IMR-90 (cell line): ENCODE data around the gene DGKD. TPM values are rescaled to one million over a fixed set of nuclear protein-coding genes. Genes with fewer than 3 reads are reported as not detected.

Experiments used
- ATAC-seq: fragments of 200-7000 bp; cut with Tn5 transposase; 2 replicates; pipeline ENCODE4 v1.9.1; 2020; ENCODE audit warnings: low read depth, mild to moderate bottlenecking, moderate library complexity
- BruUV-seq: library from RNA; stranded (reverse); fragments of 400-500 nt; replicated peaks from 2 replicates; lab custom pipeline; 2021; lab: Mats Ljungman, UMichigan
- CTCF ChIA-PET: fragments of 300-600 bp; formaldehyde crosslinking; extraction: SDS; loops from one replicate; lab custom pipeline; 2021; ENCODE audit warnings: antibody characterized with exemption; lab: Yijun Ruan, JAX
- POLR2A ChIA-PET: fragments of 300-600 bp; sonication (Branson Sonifier 250); formaldehyde crosslinking; loops from one replicate; lab custom pipeline; 2022; ENCODE audit warnings: antibody characterized with exemption; ENCODE audit not compliant: unreplicated experiment; lab: Charles Lee
- DNase-seq: peaks from one replicate; pipeline ENCODE4 v3.0.0; 2013
- H2AFZ ChIP-seq: replicated peaks from 2 replicates; pipeline ENCODE3; 2013; ENCODE audit warnings: low read length, mild to moderate bottlenecking; ENCODE audit not compliant: poor library complexity
- H2AK5ac ChIP-seq: 2 replicates; pipeline ENCODE4 v1.6.1; 2013; ENCODE audit warnings: low read depth, low read length, inconsistent platforms
- H2AK9ac ChIP-seq: replicated peaks from 2 replicates; pipeline ENCODE3; 2013; ENCODE audit warnings: mild to moderate bottlenecking, low read depth, low read length, moderate library complexity; ENCODE audit not compliant: poor library complexity
- H2BK120ac ChIP-seq: 2 replicates; pipeline ENCODE4 v1.6.1; 2013; ENCODE audit warnings: low read depth, low read length, inconsistent platforms
- H2BK15ac ChIP-seq: 3 replicates; pipeline ENCODE4 v1.6.1; 2013; ENCODE audit warnings: low read depth, low read length, inconsistent platforms
- H2BK20ac ChIP-seq: 2 replicates; pipeline ENCODE4 v1.6.1; 2013; ENCODE audit warnings: low read depth, mild to moderate bottlenecking, inconsistent platforms, low read length, moderate library complexity
- H2BK5ac ChIP-seq: 2 replicates; pipeline ENCODE4 v1.6.1; 2013; ENCODE audit warnings: mild to moderate bottlenecking, low read depth, low read length, inconsistent platforms; ENCODE audit not compliant: poor library complexity, severe bottlenecking
- H3K14ac ChIP-seq: replicated peaks from 2 replicates; pipeline ENCODE4 v1.6.1; 2013; ENCODE audit warnings: low read depth, low read length, inconsistent platforms
- H3K18ac ChIP-seq: 2 replicates; pipeline ENCODE4 v1.6.1; 2013; ENCODE audit warnings: low read depth, low read length, control low read depth
- H3K23ac ChIP-seq: 2 replicates; pipeline ENCODE4 v1.6.1; 2013; ENCODE audit warnings: low read depth, low read length, inconsistent platforms
- H3K27ac ChIP-seq: 2 replicates; pipeline ENCODE4 v1.5.1; 2013; ENCODE audit warnings: mild to moderate bottlenecking, control low read depth, low read length; ENCODE audit not compliant: insufficient read depth
- H3K27me3 ChIP-seq: 2 replicates; pipeline ENCODE4 v1.6.1; 2013; ENCODE audit warnings: low read length; ENCODE audit not compliant: control insufficient read depth, insufficient read depth
- H3K36me3 ChIP-seq: 2 replicates; pipeline ENCODE4 v1.6.1; 2013; ENCODE audit warnings: low read length, mixed read lengths; ENCODE audit not compliant: control insufficient read depth, insufficient read depth
- H3K4ac ChIP-seq: 2 replicates; pipeline ENCODE4 v1.6.1; 2013; ENCODE audit warnings: low read depth, low read length, inconsistent platforms
- H3K4me1 ChIP-seq: 2 replicates; pipeline ENCODE4 v1.6.1; 2013; ENCODE audit warnings: low read length, mixed read lengths; ENCODE audit not compliant: control insufficient read depth, insufficient read depth
- H3K4me2 ChIP-seq: 2 replicates; pipeline ENCODE4 v1.6.1; 2013; ENCODE audit warnings: low read depth, mild to moderate bottlenecking, control low read depth, low read length, moderate library complexity
- H3K4me3 ChIP-seq: 2 replicates; pipeline ENCODE4 v1.5.1; 2013; ENCODE audit warnings: low read depth, mild to moderate bottlenecking, control low read depth, low read length, moderate library complexity; ENCODE audit not compliant: insufficient read depth
- H3K56ac ChIP-seq: 2 replicates; pipeline ENCODE4 v1.6.1; 2013; ENCODE audit warnings: low read length, inconsistent platforms; ENCODE audit not compliant: insufficient read depth; ENCODE audit errors: extremely low read depth
- H3K79me1 ChIP-seq, 2 experiments: 2 replicates each; pipeline ENCODE4 v1.6.1; 2013; ENCODE audit warnings: low read length in 2 of 2, inconsistent platforms in 1 of 2, low read depth in 1 of 2
- H3K9ac ChIP-seq: 2 replicates; pipeline ENCODE4 v1.6.1; 2013; ENCODE audit warnings: low read depth, low read length, control low read depth
- H3K9me1 ChIP-seq: 2 replicates; pipeline ENCODE4 v1.6.1; 2013; ENCODE audit warnings: low read length, inconsistent platforms; ENCODE audit not compliant: insufficient read depth
- H3K9me3 ChIP-seq: 2 replicates; pipeline ENCODE4 v1.6.1; 2013; ENCODE audit warnings: low read length; ENCODE audit not compliant: control insufficient read depth, insufficient read depth
- H4K20me1 ChIP-seq: 2 replicates; pipeline ENCODE4 v1.6.1; 2013; ENCODE audit warnings: low read length, inconsistent platforms; ENCODE audit not compliant: insufficient read depth
- H4K5ac ChIP-seq: 2 replicates; pipeline ENCODE4 v1.6.1; 2013; ENCODE audit warnings: mild to moderate bottlenecking, low read depth, low read length, control low read depth
- H4K8ac ChIP-seq, 2 experiments: 2 replicates each; pipeline ENCODE4 v1.6.1; 2013; ENCODE audit warnings: low read depth in 2 of 2, low read length in 2 of 2, control low read depth in 1 of 2, inconsistent platforms in 1 of 2
- H4K91ac ChIP-seq: 2 replicates; pipeline ENCODE4 v1.6.1; 2013; ENCODE audit warnings: low read depth, low read length, inconsistent platforms; ENCODE audit not compliant: insufficient read depth
- CEBPB ChIP-seq: IDR thresholded peaks from 2 replicates; pipeline ENCODE4 v1.6.1; 2012; ENCODE audit warnings: low read depth, low read length, improper control_type of control experiment
- CHD1 ChIP-seq: IDR thresholded peaks from 2 replicates; pipeline ENCODE4 v1.6.1; 2012; ENCODE audit warnings: low read depth, low read length, improper control_type of control experiment
- MAFK ChIP-seq: IDR thresholded peaks from 2 replicates; pipeline ENCODE4 v1.6.1; 2012; ENCODE audit warnings: low read depth, low read length, improper control_type of control experiment
- NFE2L2 ChIP-seq: fragments of 150-350 bp; IDR thresholded peaks from 2 replicates; pipeline ENCODE4 v1.6.1; 2016; ENCODE audit warnings: low read depth, mild to moderate bottlenecking, low read length
- RCOR1 ChIP-seq: IDR thresholded peaks from 2 replicates; pipeline ENCODE4 v1.6.1; 2012; ENCODE audit warnings: mild to moderate bottlenecking, low read length, improper control_type of control experiment; ENCODE audit not compliant: insufficient replicate concordance
- WGBS, 2 experiments: methylation state at CpG; one replicate each; pipeline versions ENCODE4 v1.1.5 to v1.1.7; 2013; ENCODE audit warnings: missing lambda C conversion rate in 2 of 2; ENCODE audit not compliant: insufficient read length in 1 of 2; ENCODE audit errors: extremely low coverage in 2 of 2; 5-methylcytosine and 5-hydroxymethylcytosine counted together
- dilution Hi-C: fragments of 300-500 bp; cut with HindIII; formaldehyde crosslinking; loops from one replicate; pipeline ENCODE4 v1.14.3; 2018; ENCODE audit warnings: low sequenced_read_pairs; ENCODE audit not compliant: unreplicated experiment
- in situ Hi-C: fragments of 300-500 bp; cut with MboI; formaldehyde crosslinking; loops from 3 replicates; pipeline ENCODE4 v1.14.3; 2019; ENCODE audit warnings: low sequenced_read_pairs, inconsistent platforms, mixed read lengths
- intact Hi-C: fragments of 100-400 bp; cut with micrococcal nuclease; formaldehyde crosslinking; loops from 2 replicates; pipeline ENCODE4 v1.10.0; 2022
- polyA plus RNA-seq, 3 experiments: library from polyadenylated mRNA; depleted of rRNA; stranded (reverse); fragments of >200 nt; gene quantifications; 2 replicates each; pipeline ENCODE4 v1.2.3, GENCODE V29; 2012; ENCODE audit warnings: low replicate concordance in 1 of 3
- total RNA-seq: library from RNA; depleted of rRNA; stranded (reverse); fragments of >200 nt; gene quantifications from 2 replicates; pipeline ENCODE4 v1.2.3, GENCODE V29; 2012

DGKD gene
- total and polyA plus RNA-seq, 2 of the 4 experiments (the other 2 are of a cell fraction) = 6.5 to 10.1 TPM

GRCh38 chr2:233351423-233351822 lies 2.9 kb upstream of the DGKD start:
- peaks cover 6% of the 10 kb centered on the region for H3K9me1 ChIP-seq
- H2BK20ac ChIP-seq = peak overlapping the region; percentile 85
- no peak overlapping the region for H3K4me3 ChIP-seq
- H2AFZ ChIP-seq = peak overlapping the region; percentile 51
- 93% methylated on average over 3 of the region's 7 CpGs; no CpG with 5 or more reads in 1 of the 2 experiments for WGBS, 2 experiments
- H3K23ac ChIP-seq = no peak overlapping the region
- H4K8ac ChIP-seq = no peak overlapping the region
- BruUV-seq = no TSS peak
- H2BK5ac ChIP-seq = no peak overlapping the region
- CTCF ChIA-PET = interaction anchor here (0.5 to 1.3 kb wide), 2 partner anchors 98 to 100 kb away, joined by 4 to 6 read pairs; partner anchors contain the start of gene ATG16L1
- H4K20me1 ChIP-seq = peaks cover 11% of the 10 kb centered on the region; the same call in 1 of the 2 replicates
- H3K4me2 ChIP-seq = no peak overlapping the region
- peaks cover 11 to 16% of the 10 kb centered on the region in 2 experiments for H3K79me1 ChIP-seq
- in situ Hi-C loops (loop anchor here (5.0 kb wide), 1 partner anchor 96 kb away; no protein-coding TSS in a partner anchor), intact Hi-C loops (no loop called here), dilution Hi-C loops (no loop called here)
- H3K27ac ChIP-seq = no peak overlapping the region
- no peak overlapping the region for H3K14ac ChIP-seq
- no peak overlapping the region for H3K56ac ChIP-seq
- H2AK9ac ChIP-seq = no peak overlapping the region
- no peaks in the 10 kb centered on the region for H3K9me3 ChIP-seq
- ATAC-seq (no peak), DNase-seq (no peak)
- no peaks in the 10 kb centered on the region for H3K36me3 ChIP-seq
- peak overlapping the region; percentile 72 for H3K4ac ChIP-seq
- peak overlapping the region; percentile 70; the same call in 1 of the 2 replicates for H2AK5ac ChIP-seq
- no peak overlapping the region for H3K18ac ChIP-seq
- peak overlapping the region; percentile 47; the same call in 1 of the 2 replicates for H4K91ac ChIP-seq
- H3K9ac ChIP-seq = no peak overlapping the region
- peak overlapping the region; percentile 95; the same call in 2 of the 3 replicates for H2BK15ac ChIP-seq
- peaks cover 17% of the 10 kb centered on the region for H3K27me3 ChIP-seq
- peak overlapping the region; percentile 51 for H2BK120ac ChIP-seq
- H4K5ac ChIP-seq = no peak overlapping the region
- TF ChIP-seq CEBPB (no peak), NFE2L2 (no peak), MAFK (no peak), RCOR1 (no peak), CHD1 (no peak)
- peaks cover 8% of the 10 kb centered on the region for H3K4me1 ChIP-seq
- POLR2A ChIA-PET = no interaction called here
